ENCODE measurements around the gene SNAPIN. TPM values are rescaled to one million over a fixed set of nuclear protein-coding genes. Genes with fewer than 3 reads are reported as not detected.
A peak's percentile ranks its signal among the peaks of the same experiment; 100 is the strongest.

SNAPIN gene, protein sequence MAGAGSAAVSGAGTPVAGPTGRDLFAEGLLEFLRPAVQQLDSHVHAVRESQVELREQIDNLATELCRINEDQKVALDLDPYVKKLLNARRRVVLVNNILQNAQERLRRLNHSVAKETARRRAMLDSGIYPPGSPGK
- total RNA-seq (2014; rRNA removed; shearing (Covaris generic)), result 45.0 and 58.5 TPM in 2 replicates

- DNase-seq (ENCODE audit: low read depth), result peak; percentile 91
These were observed at the start of gene SNAPIN for GRCh38 chr1:153658400-153659174. Gene SNAPIN, plus strand, starts transcription at chr1:153658703. Its CDS starts 41 bp downstream, at chr1:153658744.

DNA sequence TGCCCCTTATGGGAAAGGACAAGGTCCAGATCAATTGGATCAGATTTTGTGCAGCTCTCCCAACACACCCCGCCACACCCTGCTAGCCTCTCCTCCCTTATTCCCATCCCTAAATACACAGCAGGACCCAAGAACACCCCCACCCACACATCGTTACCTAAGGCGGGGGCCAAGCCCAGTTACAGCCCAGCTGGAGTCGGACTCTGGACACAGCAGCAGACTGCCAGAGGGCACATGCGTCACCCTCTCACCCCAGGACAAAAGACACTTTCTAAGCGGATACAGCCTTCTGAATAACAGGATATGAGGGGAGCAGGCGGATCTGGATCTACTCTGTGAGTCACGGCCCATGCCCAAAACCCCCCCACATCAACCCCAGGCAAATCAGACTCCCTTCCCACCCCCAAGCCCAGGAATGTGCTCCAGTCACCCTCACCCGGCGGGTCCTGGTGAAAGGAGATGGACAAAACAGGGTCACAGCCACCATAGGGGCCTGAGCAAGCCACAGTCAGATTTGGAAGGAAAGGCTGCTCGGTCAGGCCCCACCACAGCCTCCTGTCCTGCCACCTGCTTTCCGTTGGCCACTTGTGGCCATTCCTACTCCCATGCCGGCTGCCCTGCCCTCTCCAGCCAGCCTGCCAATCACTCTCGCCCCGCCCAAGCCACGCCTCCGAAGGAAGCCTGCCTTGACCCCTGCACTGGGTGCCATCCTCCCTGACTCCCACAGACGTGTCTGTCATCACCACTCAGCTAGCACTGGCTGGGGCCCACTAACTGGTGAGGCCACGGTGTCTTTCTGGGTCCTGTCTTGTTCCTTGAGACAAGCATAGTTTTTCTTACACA is 49.5 kb upstream of the SNAPIN start:
- DNase-seq (ENCODE audit: low read depth), result peak; percentile 97

GRCh38 chr1:153609585-153609907 is 49.0 kb upstream of the SNAPIN start:
- no peak for DNase-seq (ENCODE audit: low read depth)

DNA sequence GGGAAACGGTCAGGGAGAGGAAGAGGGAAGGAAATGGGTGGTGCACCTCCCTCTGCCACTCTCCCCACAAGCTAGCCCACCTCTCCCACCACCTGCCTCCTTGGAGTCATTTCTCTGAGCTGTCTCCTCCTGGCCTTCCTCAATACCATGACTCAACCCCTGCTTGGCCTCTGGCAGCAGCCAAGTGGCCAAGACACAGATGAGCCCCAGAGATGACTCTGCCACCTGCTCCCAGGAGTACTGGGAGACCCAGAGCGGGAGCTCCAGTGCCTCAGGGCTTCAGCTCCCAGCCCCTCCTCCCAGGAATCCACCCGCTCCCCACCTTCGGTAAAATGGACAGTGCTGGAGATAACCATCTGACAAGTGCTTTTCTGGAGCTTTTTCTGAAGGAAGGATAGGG is 48.2 kb upstream of the SNAPIN start:
- DNase-seq (ENCODE audit: low read depth), result peak; percentile 40

DNA sequence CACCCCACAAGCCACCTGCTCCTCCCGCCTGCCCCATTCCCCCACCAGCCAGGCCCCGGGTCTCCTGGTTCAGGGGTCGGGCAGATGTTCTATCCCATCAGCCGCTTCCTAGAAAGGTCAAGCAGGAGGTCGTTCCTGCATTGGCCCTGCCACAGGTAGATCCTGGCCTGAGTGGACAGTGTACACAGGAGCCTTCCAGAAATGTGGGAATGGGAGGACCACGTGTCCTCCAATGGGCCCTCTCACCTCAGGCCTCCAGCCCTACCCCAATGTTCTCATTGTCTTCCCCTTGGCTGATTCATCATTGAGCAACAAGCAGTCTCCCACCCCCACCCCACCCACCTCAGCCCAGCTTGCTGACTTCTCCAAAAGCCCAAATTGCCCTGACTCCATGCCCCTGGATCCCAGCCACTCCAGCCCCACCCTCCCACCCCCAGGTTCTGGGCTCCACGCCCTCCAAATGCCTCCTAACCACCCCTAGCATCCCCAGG is 47.6 kb upstream of the SNAPIN start:
- peak; percentile 37 for DNase-seq (ENCODE audit: low read depth)

GRCh38 chr1:153611356-153611755 is 47.1 kb upstream of the SNAPIN start:
- DNase-seq (ENCODE audit: low read depth), result no peak

DNA sequence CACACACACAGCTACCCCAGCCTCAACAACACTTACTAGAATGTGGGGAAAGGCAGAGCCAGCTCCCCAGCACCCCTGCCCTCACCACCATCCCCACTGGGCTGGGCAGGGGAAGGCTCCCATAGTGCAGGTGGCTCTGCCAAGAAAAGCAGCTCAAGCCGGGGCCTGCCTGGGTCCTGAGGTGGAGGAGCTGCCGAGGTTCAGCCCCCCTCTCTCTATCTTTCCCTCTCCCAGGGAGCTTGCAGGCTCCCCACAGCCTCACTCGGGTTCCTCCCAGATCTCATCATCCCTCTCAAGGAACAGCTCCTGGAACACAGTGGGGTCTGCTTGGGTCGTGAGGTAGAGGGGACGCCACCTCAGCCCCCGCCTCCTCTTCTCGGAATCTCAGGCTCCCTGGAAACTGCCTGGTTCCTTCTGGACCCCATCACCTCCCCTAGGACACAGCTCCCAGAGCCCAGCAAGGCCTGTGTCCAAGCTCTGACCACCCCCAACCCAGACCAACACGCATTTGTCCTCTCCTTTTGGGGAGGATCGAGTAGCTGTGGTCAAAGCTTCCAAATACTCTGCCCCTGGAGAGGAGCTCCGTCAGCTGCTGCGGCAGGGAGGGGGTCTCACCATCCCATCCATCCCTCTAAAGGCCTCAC is 46.3 kb upstream of the SNAPIN start:
- DNase-seq (ENCODE audit: low read depth), result no peak

GRCh38 chr1:153612755-153613331 is 45.7 kb upstream of the SNAPIN start, which contains the start of gene S100A16:
Gene S100A16, minus strand, starts transcription at chr1:153613137. Its CDS starts 4,986 bp downstream, at chr1:153608151.
- peak; percentile 60 for DNase-seq (ENCODE audit: low read depth)

- DNase-seq (ENCODE audit: low read depth), result no peak
These were observed 45.1 kb upstream of the SNAPIN start for GRCh38 chr1:153613406-153613805.

GRCh38 chr1:153614189-153614900 is 44.2 kb upstream of the SNAPIN start:
- DNase-seq (ENCODE audit: low read depth), result no peak

GRCh38 chr1:153614906-153615305 is 43.6 kb upstream of the SNAPIN start:
- no peak for DNase-seq (ENCODE audit: low read depth)

- DNase-seq (ENCODE audit: low read depth), result no peak
These were observed 43.1 kb upstream of the SNAPIN start for GRCh38 chr1:153615406-153615805.

GRCh38 chr1:153616144-153616916 is 42.2 kb upstream of the SNAPIN start, which contains the start of gene S100A14:
Gene S100A14, minus strand, starts transcription at chr1:153616325. Its CDS starts 467 bp downstream, at chr1:153615858.
- DNase-seq (ENCODE audit: low read depth), result no peak

DNA sequence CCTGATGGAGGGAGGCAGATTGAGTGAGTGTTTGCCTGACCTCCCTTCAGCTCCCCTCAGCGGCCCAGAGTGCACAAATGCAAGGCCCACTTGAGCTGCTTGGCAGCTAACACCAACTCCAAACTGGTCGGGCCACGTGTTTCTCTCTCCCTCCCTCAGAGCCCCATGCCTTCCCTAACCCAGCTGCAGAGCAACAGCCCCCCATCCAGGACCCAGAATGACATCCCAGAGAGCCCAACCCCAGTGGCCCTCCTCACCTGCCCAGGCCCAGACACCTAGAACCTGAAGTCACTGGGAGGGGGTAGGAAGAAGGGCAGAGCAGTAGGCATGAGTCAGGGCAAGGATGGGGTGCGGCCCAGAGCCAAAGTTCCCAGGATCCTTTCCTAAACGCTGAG is 41.6 kb upstream of the SNAPIN start:
- DNase-seq (ENCODE audit: low read depth), result no peak

- no peak for DNase-seq (ENCODE audit: low read depth)
These were observed 40.8 kb upstream of the SNAPIN start for GRCh38 chr1:153617663-153618062.

DNA sequence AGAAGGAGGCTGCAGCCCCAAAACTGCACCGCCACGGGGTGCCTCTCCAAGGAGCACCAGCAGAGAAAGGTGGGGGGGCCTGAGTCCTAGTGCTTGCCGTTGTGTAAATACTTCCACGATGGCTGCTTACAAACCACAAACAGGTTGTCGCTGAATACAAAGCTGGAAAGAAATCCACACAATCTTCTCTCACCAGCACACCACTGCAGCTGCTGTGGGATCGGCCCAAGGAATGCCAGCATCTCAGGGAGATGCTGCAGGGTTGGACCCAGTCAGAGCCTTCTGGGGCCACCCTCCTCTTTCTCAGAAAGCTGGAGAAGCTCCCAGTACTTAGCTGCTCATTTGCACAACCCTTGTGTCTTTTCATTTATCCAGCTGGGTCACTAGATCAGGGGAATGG is 39.3 kb upstream of the SNAPIN start:
- no peak for DNase-seq (ENCODE audit: low read depth)

GRCh38 chr1:153623101-153623500 is 35.4 kb upstream of the SNAPIN start:
- DNase-seq (ENCODE audit: low read depth), result no peak

- DNase-seq (ENCODE audit: low read depth), result no peak
These were observed 33.4 kb upstream of the SNAPIN start for GRCh38 chr1:153624965-153625611.

GRCh38 chr1:153626477-153626903 is 32.0 kb upstream of the SNAPIN start:
- no peak for DNase-seq (ENCODE audit: low read depth)
